Measurements from ENCODE around the gene MRPL48. TPM values are rescaled to one million over a fixed set of nuclear protein-coding genes. Genes with fewer than 3 reads are reported as not detected.
A peak's percentile ranks its signal among the peaks of the same experiment; 100 is the strongest.

MRPL48 gene
- total RNA-seq, 1 donor from 2014 or later, result 37.0 TPM

GRCh38 chr11:73862986-73863385 lies 75.3 kb downstream of the MRPL48 start:
- DNase-seq (ENCODE audit: low read depth), result no peak
- H3K27me3 ChIP-seq (ENCODE audit: control insufficient read depth, insufficient read depth, low read length), result no peaks in the 10 kb centered on the region
- H3K36me3 ChIP-seq (ENCODE audit: control insufficient read depth, insufficient read depth, low read length), result no peaks in the 10 kb centered on the region
- TF ChIP-seq CTCF (IDR thresholded peaks at IDR 0.05; ENCODE audit: insufficient read depth, low read length, poor library complexity, severe bottlenecking), result no peak
- no peak overlapping the region for H3K4me3 ChIP-seq (ENCODE audit: low read depth, low read length)

- no peak for TF ChIP-seq CTCF (IDR thresholded peaks at IDR 0.05; ENCODE audit: insufficient read depth, low read length, poor library complexity, severe bottlenecking)
- DNase-seq (ENCODE audit: low read depth), result no peak
Measured at GRCh38 chr11:73866095-73866579, 78.5 kb downstream of the MRPL48 start.

GRCh38 chr11:73866586-73866996 lies 78.9 kb downstream of the MRPL48 start:
- TF ChIP-seq CTCF (IDR thresholded peaks at IDR 0.05; ENCODE audit: insufficient read depth, low read length, poor library complexity, severe bottlenecking), result no peak
- peak; percentile 84 for DNase-seq (ENCODE audit: low read depth)
- Histone ChIP-seq H3K36me3 (ENCODE audit: control insufficient read depth, insufficient read depth, low read length) (no peaks in the 10 kb centered on the region), H3K4me3 (ENCODE audit: low read depth, low read length) (no peak overlapping the region), H3K27me3 (ENCODE audit: control insufficient read depth, insufficient read depth, low read length) (no peaks in the 10 kb centered on the region)

More at GRCh38 chr11:73866095-73866579, 78.5 kb downstream of the MRPL48 start:
- H3K4me3 ChIP-seq (ENCODE audit: low read depth, low read length), result no peak overlapping the region
- H3K36me3 ChIP-seq (ENCODE audit: control insufficient read depth, insufficient read depth, low read length), result no peaks in the 10 kb centered on the region
- H3K27me3 ChIP-seq (ENCODE audit: control insufficient read depth, insufficient read depth, low read length), result no peaks in the 10 kb centered on the region

GRCh38 chr11:73869332-73869949 lies 81.8 kb downstream of the MRPL48 start:
- TF ChIP-seq CTCF (IDR thresholded peaks at IDR 0.05; ENCODE audit: insufficient read depth, low read length, poor library complexity, severe bottlenecking), result no peak
- DNase-seq (ENCODE audit: low read depth), result no peak

DNA sequence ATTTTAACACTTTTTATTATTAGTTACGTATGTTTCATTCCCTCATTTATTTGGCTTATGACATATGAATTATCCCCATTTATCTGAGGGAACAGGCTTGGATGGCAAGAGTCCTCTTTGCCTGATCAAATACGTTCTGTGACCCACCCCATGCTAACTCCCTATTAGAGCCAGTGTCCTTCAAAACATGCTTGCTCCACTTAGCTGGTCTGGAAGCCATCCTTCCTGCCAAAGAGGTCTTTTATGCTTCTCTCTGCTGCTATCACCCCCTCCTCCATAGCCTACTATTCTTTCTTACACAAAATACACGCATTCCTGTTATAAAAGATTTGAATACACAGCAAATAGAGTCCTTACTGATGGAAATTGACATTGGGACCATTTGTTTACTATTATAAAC lies 82.6 kb downstream of the MRPL48 start:
- DNase-seq (ENCODE audit: low read depth), result no peak
- no peak overlapping the region for H3K4me3 ChIP-seq (ENCODE audit: low read depth, low read length)
- no peaks in the 10 kb centered on the region for H3K36me3 ChIP-seq (ENCODE audit: control insufficient read depth, insufficient read depth, low read length)
- no peak for TF ChIP-seq CTCF (IDR thresholded peaks at IDR 0.05; ENCODE audit: insufficient read depth, low read length, poor library complexity, severe bottlenecking)
- H3K27me3 ChIP-seq (ENCODE audit: control insufficient read depth, insufficient read depth, low read length), result no peaks in the 10 kb centered on the region

More at GRCh38 chr11:73869332-73869949, 81.8 kb downstream of the MRPL48 start:
- Histone ChIP-seq H3K27me3 (ENCODE audit: control insufficient read depth, insufficient read depth, low read length) (no peaks in the 10 kb centered on the region), H3K4me3 (ENCODE audit: low read depth, low read length) (no peak overlapping the region), H3K36me3 (ENCODE audit: control insufficient read depth, insufficient read depth, low read length) (no peaks in the 10 kb centered on the region)
